GDM1 (cell line): ENCODE data around the gene ARHGAP42.

ENCODE experiments used
- DNase-seq: peaks from one replicate; lab custom pipeline; 2025; lab: John Stamatoyannopoulos, UW

ARHGAP42 gene

DNA sequence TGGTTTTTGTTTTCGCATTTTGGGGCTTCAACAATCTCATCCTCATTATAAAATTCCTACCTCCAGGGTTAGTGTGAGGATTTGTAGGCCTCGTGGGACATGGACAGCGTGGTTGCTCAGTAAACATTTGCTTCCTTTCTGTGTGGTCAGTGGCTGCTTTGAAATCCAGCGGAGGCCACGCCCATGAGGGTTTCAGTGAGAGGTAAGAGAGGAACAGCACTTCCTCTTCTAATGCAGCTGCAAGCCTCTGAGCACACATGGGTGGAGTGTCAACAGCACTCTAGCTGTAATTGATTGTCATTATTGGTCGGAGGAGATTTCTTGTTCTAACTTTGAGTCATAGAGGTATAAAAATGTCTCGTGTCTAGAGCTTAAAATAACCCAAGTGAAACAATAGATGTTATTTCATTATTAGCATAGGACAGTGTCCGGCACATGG lies 6.0 kb upstream of the ARHGAP42 start:
- DNase-seq: peak; percentile 4

GRCh38 chr11:100682247-100682969 lies 4.7 kb upstream of the ARHGAP42 start:
- no peak for DNase-seq

- DNase-seq: no peak
These were observed 4.0 kb upstream of the ARHGAP42 start for GRCh38 chr11:100683126-100683525.

GRCh38 chr11:100684101-100685065 lies 2.7 kb upstream of the ARHGAP42 start:
- DNase-seq: no peak

DNA sequence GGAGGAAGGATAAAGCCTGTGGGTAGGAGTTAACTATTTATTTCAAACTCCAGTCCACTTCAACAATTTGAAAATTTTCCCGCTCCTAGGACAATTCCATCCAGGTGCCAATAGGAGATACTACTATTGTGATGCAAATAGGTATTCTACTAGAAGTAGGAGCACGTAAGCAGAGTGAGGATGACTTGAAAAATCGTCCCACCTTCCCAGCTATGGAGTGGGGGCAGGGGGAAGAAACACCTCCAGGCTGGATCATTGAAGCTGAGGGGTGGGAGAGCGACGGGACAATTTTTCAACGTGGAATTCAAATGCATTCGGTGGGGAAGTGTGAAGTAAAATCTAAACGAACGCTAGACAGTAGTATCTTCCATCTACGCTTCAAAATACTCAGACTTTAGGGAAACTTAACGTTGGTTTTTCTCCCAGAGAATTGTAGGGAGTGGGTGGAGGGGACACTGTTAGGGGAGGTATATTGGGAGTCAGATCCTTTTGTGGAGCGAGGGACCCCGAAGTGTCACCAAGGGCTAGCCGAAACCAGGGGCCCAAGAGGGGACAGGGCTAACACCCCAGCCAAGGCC lies 523 bp upstream of the ARHGAP42 start:
- no peak for DNase-seq

GRCh38 chr11:100687630-100688395 lies 725 bp downstream of the ARHGAP42 start:
- no peak for DNase-seq

DNA sequence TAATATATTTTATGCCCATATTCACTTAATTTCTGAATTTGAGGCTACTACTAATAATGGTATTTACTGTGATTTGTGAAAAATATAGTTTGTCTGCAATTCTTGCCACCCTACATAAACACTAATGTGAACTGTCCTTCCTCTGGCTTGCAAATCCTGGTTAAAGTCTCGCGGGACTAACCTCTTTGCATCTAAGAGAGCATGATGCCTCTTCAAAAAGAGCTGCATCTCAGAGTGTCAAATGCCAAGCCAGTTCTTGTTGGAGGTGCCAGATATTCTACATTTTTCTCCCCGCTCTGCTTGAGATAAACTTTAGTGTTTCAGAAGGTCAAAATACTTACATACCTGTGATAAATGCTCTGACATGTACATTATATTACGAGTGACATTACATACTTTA lies 2.1 kb downstream of the ARHGAP42 start:
- no peak for DNase-seq

GRCh38 chr11:100691896-100692653 lies 5.0 kb downstream of the ARHGAP42 start:
- DNase-seq: no peak

DNA sequence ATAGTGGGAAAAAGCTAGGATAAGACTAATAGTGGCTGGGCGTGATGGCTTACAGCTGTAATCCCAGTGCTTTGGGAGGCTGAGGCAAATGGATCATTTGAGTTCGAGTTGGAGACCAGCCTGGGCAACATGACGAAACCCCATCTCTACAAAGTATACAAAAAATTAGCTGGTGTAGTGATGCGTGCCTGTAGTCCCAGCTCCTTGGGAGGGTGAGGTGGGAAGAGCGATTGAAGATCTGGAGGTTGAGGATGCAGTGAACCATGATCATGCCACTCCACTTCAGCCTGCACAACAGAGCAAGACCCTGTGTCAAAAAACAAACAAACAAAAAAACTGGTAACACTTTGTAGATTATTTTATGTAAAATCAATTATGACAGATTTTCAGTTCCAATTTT lies 8.8 kb downstream of the ARHGAP42 start:
- no peak for DNase-seq

- no peak for DNase-seq
These were observed 16.1 kb downstream of the ARHGAP42 start for GRCh38 chr11:100703139-100703538.

- no peak for DNase-seq
These were observed 16.9 kb downstream of the ARHGAP42 start for GRCh38 chr11:100703801-100704575.

DNA sequence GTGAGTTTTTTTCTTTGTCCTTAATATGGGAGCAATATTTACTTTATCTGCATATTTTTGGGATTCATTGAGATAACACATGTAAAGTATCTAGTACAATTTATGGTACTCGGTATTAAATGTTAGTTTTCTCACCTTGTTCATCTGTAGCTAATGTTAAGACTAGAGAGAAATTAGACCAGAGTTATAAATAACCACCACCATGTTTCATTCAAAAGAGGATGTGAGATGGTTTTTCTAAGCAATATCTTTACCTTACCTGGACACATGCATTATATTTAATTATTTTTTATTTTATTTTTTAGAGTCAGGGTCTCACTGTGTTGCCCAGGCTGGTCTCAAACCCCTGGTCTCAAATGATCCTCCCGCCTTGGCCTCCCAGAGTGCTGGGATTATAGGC lies 18.4 kb downstream of the ARHGAP42 start:
- DNase-seq: no peak

GRCh38 chr11:100706179-100706578 lies 19.1 kb downstream of the ARHGAP42 start:
- no peak for DNase-seq

DNA sequence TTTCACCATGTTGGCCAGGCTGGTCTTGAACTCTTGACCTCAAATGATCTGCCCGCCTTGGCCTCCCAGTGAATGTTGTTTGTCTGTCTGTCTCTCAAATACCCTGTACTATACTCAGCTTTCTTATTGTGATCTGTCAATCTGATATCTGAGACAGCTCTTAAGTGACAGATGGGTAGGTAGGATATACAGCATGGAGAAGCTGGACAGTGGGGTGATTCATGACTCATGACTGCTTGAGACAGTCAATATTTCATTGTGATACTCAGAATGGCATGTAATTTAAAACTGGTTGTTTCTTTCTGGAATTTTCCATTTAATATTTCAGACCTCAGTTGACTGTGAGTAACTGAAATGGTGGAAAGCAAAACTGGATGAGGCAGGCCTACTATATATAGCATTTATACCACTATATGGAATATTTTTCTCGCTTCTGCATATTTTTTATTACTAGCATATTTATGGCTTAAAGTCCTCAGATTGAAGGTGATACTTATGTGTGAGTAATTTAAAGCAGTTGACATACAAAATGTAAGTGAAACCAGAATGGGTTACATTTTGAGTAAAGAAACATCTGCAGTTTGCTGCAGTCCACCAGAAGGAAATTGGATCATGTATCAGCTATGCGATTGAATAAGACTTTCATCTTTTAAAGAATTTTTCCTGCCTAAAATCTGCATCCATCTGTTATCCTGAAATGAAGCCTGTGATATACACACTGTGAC lies 22.3 kb downstream of the ARHGAP42 start:
- no peak for DNase-seq

DNA sequence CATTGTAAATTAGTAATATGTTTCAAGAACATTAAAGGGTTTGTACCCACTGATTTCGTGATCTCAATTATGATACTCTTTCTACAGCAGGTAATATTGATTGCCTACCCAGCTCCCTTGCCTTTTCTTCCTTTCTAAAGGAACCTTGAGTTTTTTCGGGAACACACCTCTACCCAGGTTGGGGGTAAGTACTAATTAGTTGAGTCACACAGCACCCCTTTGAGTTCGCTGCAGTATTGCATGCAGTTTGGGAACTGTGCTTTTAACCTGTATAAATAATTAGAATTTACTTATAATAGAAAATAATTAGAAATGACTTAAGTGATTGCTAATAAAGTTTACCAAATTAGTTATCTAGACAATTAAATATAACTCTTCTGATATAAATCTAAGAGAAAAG lies 24.9 kb downstream of the ARHGAP42 start:
- DNase-seq: no peak

GRCh38 chr11:100712583-100712982 lies 25.5 kb downstream of the ARHGAP42 start:
- no peak for DNase-seq

GRCh38 chr11:100715165-100715761 lies 28.2 kb downstream of the ARHGAP42 start:
- no peak for DNase-seq

DNA sequence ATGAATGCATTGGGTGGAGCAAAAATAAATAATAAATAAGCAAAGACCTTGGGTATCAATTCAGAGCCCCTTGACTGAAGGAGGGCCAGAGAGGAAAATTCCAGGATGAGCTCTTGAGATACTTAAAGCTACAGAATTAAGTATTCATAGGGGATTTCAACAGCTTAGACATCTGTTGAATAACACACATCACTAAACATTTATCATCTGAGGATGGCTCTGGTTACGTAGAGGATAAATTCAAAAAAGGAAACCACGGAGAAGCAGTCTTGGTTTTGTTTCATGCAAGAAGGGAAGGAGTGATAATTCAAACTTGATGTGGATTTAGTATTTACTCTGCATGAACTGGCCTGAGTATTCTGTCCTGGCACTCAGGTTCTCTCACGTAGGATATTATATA lies 29.8 kb downstream of the ARHGAP42 start:
- DNase-seq: no peak

- DNase-seq: no peak
These were observed 32.3 kb downstream of the ARHGAP42 start for GRCh38 chr11:100719362-100719761.
